GM10266 (cell line): ENCODE results near the gene PTPRN2.
"Not testable (repeated sequence)": the region's sequence is repeated elsewhere in the genome, so short reads cannot be mapped to it uniquely, and the experiment has no call there.

Experiments used
- DNase-seq: peaks from one replicate; pipeline ENCODE4 v3.0.0; 2012; ENCODE audit errors: extremely low spot score
- CTCF ChIP-seq: IDR thresholded peaks from 2 replicates; pipeline ENCODE4 v1.5.1; 2012; ENCODE audit warnings: mild to moderate bottlenecking, low read depth; ENCODE audit not compliant: control insufficient read depth, insufficient read depth; ENCODE audit errors: missing control alignments

The PTPRN2 gene

DNA sequence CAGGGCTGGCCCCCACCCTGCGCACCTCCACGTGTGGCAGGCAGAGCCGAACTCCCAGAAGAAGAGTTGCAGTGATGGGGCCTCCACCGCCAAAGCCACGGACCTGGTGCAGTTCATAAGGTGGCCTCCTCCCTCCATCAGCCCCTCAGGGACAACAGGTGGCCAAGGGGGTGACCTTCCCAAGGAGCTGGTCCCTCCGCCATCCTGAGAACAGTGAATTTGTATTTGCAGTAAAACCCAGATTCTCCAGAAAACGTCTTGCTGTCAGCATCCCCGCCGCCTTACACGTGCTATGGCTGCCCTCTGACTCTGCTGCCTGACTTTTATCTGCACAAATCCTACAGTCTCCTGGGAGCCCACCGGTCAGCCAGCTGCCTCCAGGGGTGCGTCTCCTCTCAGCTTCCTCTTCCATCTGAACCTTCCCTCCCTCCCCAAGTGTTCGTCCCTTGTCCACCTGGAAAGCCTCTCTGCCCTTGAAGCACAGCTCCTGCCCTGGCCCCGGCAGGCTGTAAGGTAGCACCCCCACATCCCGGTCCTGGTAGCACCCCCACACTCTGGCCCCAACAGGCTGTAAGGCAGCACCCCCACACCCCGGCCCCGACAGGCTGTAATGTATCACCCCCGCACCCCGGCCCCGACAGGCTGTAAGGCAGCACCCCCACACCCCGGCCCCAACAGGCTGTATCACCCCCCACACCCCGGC, 311.8 kb downstream of the PTPRN2 start:
- TF ChIP-seq CTCF: no peak

GRCh38 chr7:158274996-158275395, 312.6 kb downstream of the PTPRN2 start:
- TF ChIP-seq CTCF: no peak
- DNase-seq: no peak

More for the DNA sequence above, 311.8 kb downstream of the PTPRN2 start:
- no peak for DNase-seq

- TF ChIP-seq CTCF: no peak
- DNase-seq: no peak
Observed at GRCh38 chr7:158274404-158274811, 313.2 kb downstream of the PTPRN2 start.

- not testable (repeated sequence) for DNase-seq
Observed at GRCh38 chr7:158273756-158274342, 313.8 kb downstream of the PTPRN2 start.

DNA sequence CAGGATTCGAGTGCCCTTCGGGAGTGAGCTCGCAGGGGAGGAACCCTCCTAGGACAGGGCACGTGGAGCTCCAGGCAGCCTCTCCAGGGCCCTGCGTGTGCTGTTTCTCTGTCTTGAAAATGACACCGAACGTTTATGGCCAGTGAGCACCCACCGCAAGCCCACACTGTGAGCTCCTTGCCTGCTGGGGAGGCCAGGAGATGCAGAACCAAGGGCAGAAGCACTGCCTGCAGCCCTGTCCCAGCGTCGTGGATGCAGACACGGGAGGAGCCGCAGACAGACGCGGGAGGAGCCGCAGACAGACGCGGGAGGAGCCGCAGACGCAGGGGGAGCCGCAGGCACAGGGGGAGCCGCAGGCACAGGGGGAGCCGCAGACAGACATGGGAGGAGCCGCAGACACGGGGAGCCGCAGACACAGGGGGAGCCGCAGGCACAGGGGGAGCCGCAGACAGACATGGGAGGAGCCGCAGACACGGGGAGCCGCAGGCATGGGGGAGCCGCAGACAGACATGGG, 314.4 kb downstream of the PTPRN2 start:
- DNase-seq: no peak
- no peak for TF ChIP-seq CTCF

- no peak for TF ChIP-seq CTCF
- no peak for DNase-seq
Observed at GRCh38 chr7:158272509-158273137, 315.0 kb downstream of the PTPRN2 start.

GRCh38 chr7:158272091-158272490, 315.5 kb downstream of the PTPRN2 start:
- no peak for TF ChIP-seq CTCF
- DNase-seq: no peak
